CD14-positive monocyte (primary cell): ENCODE results near the gene KISS1. TPM values are rescaled to one million over a fixed set of nuclear protein-coding genes. Genes with fewer than 3 reads are reported as not detected.

Source experiments
- DNase-seq, 3 donors: peaks; one replicate each; pipeline ENCODE4 v3.0.0-alpha.2; 2011 to 2022
- H2AFZ ChIP-seq: 2 replicates; pipeline ENCODE4 v1.6.0; 2012; ENCODE audit warnings: mild to moderate bottlenecking, low read depth, low read length, inconsistent platforms; ENCODE audit not compliant: insufficient read depth, poor library complexity, severe bottlenecking
- H3K27ac ChIP-seq, 2 donors: 1 replicate in 1 of 2; 2 replicates in 1 of 2; pipeline ENCODE4 v1.5.1; 2012 to 2013; ENCODE audit warnings: low read length in 2 of 2, control low read depth in 1 of 2, inconsistent platforms in 1 of 2, low read depth in 1 of 2, mild to moderate bottlenecking in 1 of 2
- H3K27me3 ChIP-seq, 2 donors: one replicate each; pipeline versions ENCODE4 v1.6.0 to v1.6.1; 2011 to 2013; ENCODE audit warnings: low read length in 2 of 2; ENCODE audit not compliant: control insufficient read depth in 2 of 2, insufficient read depth in 2 of 2
- H3K36me3 ChIP-seq, 2 donors: replicated peaks in 1 of 2; 1 replicate in 1 of 2; 2 replicates in 1 of 2; pipeline versions ENCODE4 v1.5.1 to v1.6.1; 2012 to 2013; ENCODE audit warnings: low read length in 2 of 2, control low read depth in 1 of 2, inconsistent platforms in 1 of 2, mild to moderate bottlenecking in 1 of 2; ENCODE audit not compliant: insufficient read depth in 2 of 2, control insufficient read depth in 1 of 2
- H3K4me1 ChIP-seq, 2 donors: 1 replicate in 1 of 2; 2 replicates in 1 of 2; pipeline versions ENCODE4 v1.5.1 to v1.6.1; 2012 to 2013; ENCODE audit warnings: low read length in 2 of 2, control low read depth in 1 of 2, inconsistent platforms in 1 of 2, mild to moderate bottlenecking in 1 of 2, moderate library complexity in 1 of 2; ENCODE audit not compliant: insufficient read depth in 2 of 2, control insufficient read depth in 1 of 2
- H3K4me2 ChIP-seq: replicated peaks from 2 replicates; pipeline ENCODE3; 2012; ENCODE audit warnings: low read length, moderate library complexity, mild to moderate bottlenecking; ENCODE audit not compliant: poor library complexity, severe bottlenecking; ENCODE audit errors: extremely low read depth
- H3K4me3 ChIP-seq, 3 experiments: fragments of 200-600 bp in 1 of 3; sonication (generic) in 1 of 3; replicated peaks in 1 of 3; 1 replicate in 2 of 3; 2 replicates in 1 of 3; pipeline ENCODE4 v1.5.1; 2011 to 2013; ENCODE audit warnings: low read length in 3 of 3, mild to moderate bottlenecking in 3 of 3, control low read depth in 2 of 3, low read depth in 2 of 3, inconsistent platforms in 1 of 3, moderate library complexity in 1 of 3
- H3K79me2 ChIP-seq: 2 replicates; pipeline ENCODE4 v1.6.0; 2012; ENCODE audit warnings: mild to moderate bottlenecking, control low read depth, inconsistent platforms, low read length, moderate library complexity; ENCODE audit not compliant: insufficient read depth
- H3K9ac ChIP-seq: 2 replicates; pipeline ENCODE4 v1.6.0; 2017; ENCODE audit warnings: low read length, mild to moderate bottlenecking; ENCODE audit not compliant: insufficient read depth, poor library complexity, severe bottlenecking
- H3K9me3 ChIP-seq, 2 donors: replicated peaks in 1 of 2; 1 replicate in 1 of 2; 2 replicates in 1 of 2; pipeline versions ENCODE4 v1.5.1 to v1.6.1; 2012 to 2013; ENCODE audit warnings: low read length in 2 of 2, control low read depth in 1 of 2; ENCODE audit not compliant: control insufficient read depth in 1 of 2, insufficient read depth in 1 of 2
- H4K20me1 ChIP-seq: 2 replicates; pipeline ENCODE4 v1.6.0; 2012; ENCODE audit warnings: mild to moderate bottlenecking, low read length, control low read depth, moderate library complexity; ENCODE audit not compliant: insufficient read depth
- H3K27ac Mint-ChIP-seq, 7 donors: one replicate each; pipeline ENCODE4 v1.8.0; 2020; ENCODE audit warnings: mild to moderate bottlenecking in 7 of 7, mixed read lengths in 7 of 7, moderate library complexity in 6 of 7, inconsistent platforms in 2 of 7
- H3K27me3 Mint-ChIP-seq, 3 donors: one replicate each; pipeline ENCODE4 v1.8.0; 2021 to 2022; ENCODE audit warnings: low read depth in 3 of 3, mild to moderate bottlenecking in 3 of 3, mixed read lengths in 3 of 3, moderate library complexity in 3 of 3, inconsistent platforms in 1 of 3
- H3K36me3 Mint-ChIP-seq, 2 donors: one replicate each; pipeline ENCODE4 v1.8.0; 2020; ENCODE audit warnings: mixed read lengths in 2 of 2, inconsistent platforms in 1 of 2, mild to moderate bottlenecking in 1 of 2
- H3K4me1 Mint-ChIP-seq: one replicate; pipeline ENCODE4 v1.8.0; 2020; ENCODE audit warnings: mild to moderate bottlenecking, mixed read lengths
- H3K4me3 Mint-ChIP-seq, 2 donors: one replicate each; pipeline ENCODE4 v1.8.0; 2020; ENCODE audit warnings: mild to moderate bottlenecking in 2 of 2, mixed read lengths in 2 of 2, moderate library complexity in 1 of 2
- H3K9me3 Mint-ChIP-seq, 7 donors: one replicate each; pipeline ENCODE4 v1.8.0; 2020 to 2022; ENCODE audit warnings: mixed read lengths in 7 of 7, mild to moderate bottlenecking in 6 of 7, moderate library complexity in 6 of 7, inconsistent platforms in 2 of 7
- WGBS: methylation state at CpG from one replicate; pipeline ENCODE4 v1.1.5; 2013; ENCODE audit warnings: missing lambda C conversion rate; ENCODE audit not compliant: insufficient coverage; 5-methylcytosine and 5-hydroxymethylcytosine counted together
- intact Hi-C, 2 donors: fragments of 100-400 bp; cut with micrococcal nuclease; formaldehyde crosslinking; loops; one replicate each; pipeline versions ENCODE4 v1.15.0 to v1.15.1; 2023
- polyA plus RNA-seq, 3 donors: library from polyadenylated mRNA; depleted of rRNA in 1 of 3; unstranded in 2 of 3; stranded (reverse) in 1 of 3; fragments of 300-500 nt in 2 of 3; fragments of >200 nt in 1 of 3; fragmentation: Illumina TruSeq in 2 of 3; gene quantifications; 1 replicate in 2 of 3; 2 replicates in 1 of 3; pipeline ENCODE4 v1.2.3, GENCODE V29; 2012 to 2021
- TF ChIP-seq, protein P1 (sequence below): fragments of 200-600 bp; IDR thresholded peaks from one replicate; pipeline ENCODE4 v1.8.0; 2022; ENCODE audit warnings: antibody characterized with exemption, mild to moderate bottlenecking

KISS1 gene
- polyA plus RNA-seq, 3 donors = not detected

DNA sequence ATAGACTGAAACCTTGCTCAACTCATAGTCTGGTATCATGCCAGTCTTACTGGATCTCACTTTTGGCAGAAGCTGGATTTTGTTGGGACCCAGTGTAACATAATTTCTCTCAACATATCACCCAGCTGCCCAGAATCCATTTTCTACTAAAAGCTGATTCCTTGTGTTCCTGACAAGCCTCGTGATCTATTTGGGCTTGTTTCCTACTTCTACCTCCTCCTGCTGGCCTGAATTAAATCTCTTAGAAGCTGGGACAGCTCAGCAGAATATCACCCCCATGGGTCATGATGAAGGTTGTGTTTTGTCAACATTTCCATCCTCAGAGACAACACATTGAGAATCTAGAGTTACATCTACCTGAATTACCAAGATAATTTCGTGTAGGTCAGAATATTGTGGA lies 9.8 kb upstream of the KISS1 start:
- H3K27me3 Mint-ChIP-seq = peaks cover 9 to 24% (median 20%) of the 10 kb centered on the region in 3 donors
- no peaks in the 10 kb centered on the region for H4K20me1 ChIP-seq
- H3K27ac ChIP-seq = no peak overlapping the region
- H3K27me3 ChIP-seq = no peaks in the 10 kb centered on the region
- no peak overlapping the region for H3K27ac Mint-ChIP-seq
- TF ChIP-seq, protein P1, sequence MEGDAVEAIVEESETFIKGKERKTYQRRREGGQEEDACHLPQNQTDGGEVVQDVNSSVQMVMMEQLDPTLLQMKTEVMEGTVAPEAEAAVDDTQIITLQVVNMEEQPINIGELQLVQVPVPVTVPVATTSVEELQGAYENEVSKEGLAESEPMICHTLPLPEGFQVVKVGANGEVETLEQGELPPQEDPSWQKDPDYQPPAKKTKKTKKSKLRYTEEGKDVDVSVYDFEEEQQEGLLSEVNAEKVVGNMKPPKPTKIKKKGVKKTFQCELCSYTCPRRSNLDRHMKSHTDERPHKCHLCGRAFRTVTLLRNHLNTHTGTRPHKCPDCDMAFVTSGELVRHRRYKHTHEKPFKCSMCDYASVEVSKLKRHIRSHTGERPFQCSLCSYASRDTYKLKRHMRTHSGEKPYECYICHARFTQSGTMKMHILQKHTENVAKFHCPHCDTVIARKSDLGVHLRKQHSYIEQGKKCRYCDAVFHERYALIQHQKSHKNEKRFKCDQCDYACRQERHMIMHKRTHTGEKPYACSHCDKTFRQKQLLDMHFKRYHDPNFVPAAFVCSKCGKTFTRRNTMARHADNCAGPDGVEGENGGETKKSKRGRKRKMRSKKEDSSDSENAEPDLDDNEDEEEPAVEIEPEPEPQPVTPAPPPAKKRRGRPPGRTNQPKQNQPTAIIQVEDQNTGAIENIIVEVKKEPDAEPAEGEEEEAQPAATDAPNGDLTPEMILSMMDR = no peak
- intact Hi-C loops = loop anchor here in 1 of 2 donors (2.0 kb wide), 1 partner anchor 43 kb away; no protein-coding TSS in a partner anchor
- WGBS = no CpG with 5 or more reads among the region's 2 CpGs
- H3K4me3 ChIP-seq = no peak overlapping the region
- no peak for DNase-seq
- H3K9me3 ChIP-seq = no peaks in the 10 kb centered on the region
- no peaks in the 10 kb centered on the region for H3K79me2 ChIP-seq
- H3K9ac ChIP-seq = no peak overlapping the region
- no peak overlapping the region for H2AFZ ChIP-seq
- peak overlapping the region in 1 of 2 donors; percentile 1 for H3K4me3 Mint-ChIP-seq
- H3K4me1 ChIP-seq = no peaks in the 10 kb centered on the region
- H3K36me3 Mint-ChIP-seq = no peaks in the 10 kb centered on the region
- H3K4me2 ChIP-seq = no peak overlapping the region
- no peaks in the 10 kb centered on the region for H3K9me3 Mint-ChIP-seq
- H3K36me3 ChIP-seq = no peaks in the 10 kb centered on the region
- H3K4me1 Mint-ChIP-seq = no peaks in the 10 kb centered on the region

DNA sequence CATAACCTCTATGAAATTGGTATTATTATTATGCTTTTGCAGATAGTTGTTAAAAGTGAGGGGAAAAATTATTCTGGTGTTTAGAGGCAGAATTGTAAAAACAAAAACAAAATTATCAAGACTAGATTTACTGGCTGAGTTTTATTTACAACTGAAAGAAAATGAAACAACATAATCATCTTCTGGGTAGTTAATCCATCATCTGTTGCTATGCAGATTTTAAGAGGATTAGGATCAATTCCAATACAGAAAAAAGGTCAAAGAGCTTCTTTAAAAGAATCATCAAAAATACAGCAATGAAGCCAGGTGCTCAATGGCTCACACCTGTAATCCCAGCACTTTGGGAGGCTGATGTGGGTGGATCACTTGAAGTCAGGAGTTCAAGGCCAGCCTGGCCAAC lies 9.2 kb upstream of the KISS1 start:
- TF ChIP-seq, protein P1 = no peak
- H3K27me3 ChIP-seq = no peaks in the 10 kb centered on the region
- Mint-ChIP-seq H3K27me3 (peaks cover 9 to 24% (median 20%) of the 10 kb centered on the region in 3 donors), H3K9me3 (no peaks in the 10 kb centered on the region), H3K36me3 (no peaks in the 10 kb centered on the region), H3K4me1 (no peaks in the 10 kb centered on the region), H3K4me3 (peak overlapping the region in 1 of 2 donors; percentile 6), H3K27ac (no peak overlapping the region)
- no peak overlapping the region for H3K4me2 ChIP-seq
- intact Hi-C loops = loop anchor here in 1 of 2 donors (2.0 kb wide), 1 partner anchor 43 kb away; no protein-coding TSS in a partner anchor
- no peak overlapping the region for H3K27ac ChIP-seq
- H3K36me3 ChIP-seq = no peaks in the 10 kb centered on the region
- H3K4me3 ChIP-seq = no peak overlapping the region
- DNase-seq = no peak
- H3K9me3 ChIP-seq = no peaks in the 10 kb centered on the region
- no peaks in the 10 kb centered on the region for H3K4me1 ChIP-seq
- no peak overlapping the region for H2AFZ ChIP-seq
- no peak overlapping the region for H3K9ac ChIP-seq
- H3K79me2 ChIP-seq = no peaks in the 10 kb centered on the region
- H4K20me1 ChIP-seq = no peaks in the 10 kb centered on the region
